Measurements from ENCODE around the gene PEX11G.
"Not testable (repeated sequence)": the region's sequence is repeated elsewhere in the genome, so short reads cannot be mapped to it uniquely, and the experiment has no call there.

The PEX11G gene

DNA sequence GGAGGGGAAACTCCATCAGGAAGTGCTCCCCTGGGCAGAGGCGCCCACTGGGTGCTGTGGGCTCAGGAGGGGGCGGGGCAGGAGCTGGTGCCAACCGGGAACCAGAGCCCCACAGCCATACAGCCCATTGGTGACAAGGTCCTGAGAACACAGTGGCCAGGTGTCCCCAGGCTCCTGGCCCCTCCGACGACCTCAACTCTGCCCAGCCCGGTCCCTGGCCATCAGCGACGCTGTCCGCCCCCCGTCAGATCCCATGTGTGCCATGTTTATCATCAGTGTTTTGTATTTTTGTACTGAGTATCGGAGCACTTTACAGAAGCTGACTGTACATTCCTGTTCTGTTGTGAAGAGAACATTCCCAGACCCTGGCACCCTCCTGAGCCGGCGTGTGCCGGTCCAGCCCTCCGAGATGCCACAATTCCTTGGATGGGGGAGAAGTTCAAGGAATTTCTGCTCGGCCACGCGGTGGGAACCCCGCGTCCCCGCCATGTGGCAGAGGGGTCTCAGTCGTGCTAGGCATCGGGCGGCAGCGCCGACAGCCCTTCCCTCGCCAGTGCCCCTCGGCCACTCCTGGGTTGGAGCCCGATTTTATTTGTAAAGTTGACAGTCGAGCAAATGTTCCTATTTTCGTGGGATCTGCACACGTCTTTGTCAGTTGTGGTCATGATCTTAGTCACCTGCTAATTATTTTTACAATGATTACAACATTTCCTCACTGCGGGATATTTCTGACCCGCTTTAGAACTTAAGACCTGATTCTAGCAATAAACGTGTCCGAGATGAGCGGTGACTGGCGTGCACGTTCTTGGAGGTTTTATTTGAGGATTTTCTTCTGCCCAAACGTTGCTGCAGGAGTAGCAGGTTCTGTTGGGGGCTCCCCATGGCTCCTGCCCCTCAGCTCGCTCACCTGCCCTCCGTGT is 16.9 kb downstream of the PEX11G start:
- DNase-seq (ENCODE audit: low read depth, low spot score), result no peak
- H3K4me3 ChIP-seq (ENCODE audit: low read length), result no peak overlapping the region

DNA sequence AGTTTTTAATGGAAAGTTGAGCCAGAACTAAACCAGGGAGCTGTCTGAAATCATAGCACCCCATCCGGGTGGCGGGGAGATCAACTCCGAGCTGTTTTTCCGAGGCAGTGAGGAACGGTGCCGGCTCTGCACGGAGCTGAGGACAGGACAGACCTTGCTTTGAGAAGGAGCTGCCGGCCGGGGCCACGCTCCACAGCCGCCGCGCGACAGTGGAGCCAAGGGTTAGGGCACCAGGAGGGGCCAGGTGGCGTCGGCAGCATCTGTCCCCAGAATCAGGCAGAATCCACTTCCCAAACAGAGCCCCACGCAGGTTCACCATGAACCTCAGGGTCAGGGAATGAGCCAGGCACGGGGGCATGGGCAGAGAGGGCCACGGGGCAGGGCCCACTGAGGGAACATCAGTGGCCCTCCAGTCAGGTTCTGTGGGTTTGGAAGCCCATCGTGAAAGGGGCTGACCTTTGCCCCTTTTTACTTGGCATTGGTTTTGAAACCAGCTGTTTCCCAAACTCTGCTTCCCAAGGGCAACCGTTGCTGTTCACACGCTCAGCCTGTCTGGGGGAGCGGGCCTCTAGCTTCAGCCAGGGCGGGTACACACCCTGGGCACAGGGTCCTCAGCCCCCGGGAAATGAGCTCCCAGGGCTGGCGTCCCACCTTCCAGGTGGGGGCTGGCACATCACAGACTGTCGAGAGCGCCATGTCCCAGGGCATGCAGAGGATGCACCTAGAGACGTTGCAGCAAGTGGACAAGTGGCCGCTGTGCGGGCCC is 18.1 kb downstream of the PEX11G start:
- no peak for DNase-seq (ENCODE audit: low read depth, low spot score)
- no peak overlapping the region for H3K4me3 ChIP-seq (ENCODE audit: low read length)

DNA sequence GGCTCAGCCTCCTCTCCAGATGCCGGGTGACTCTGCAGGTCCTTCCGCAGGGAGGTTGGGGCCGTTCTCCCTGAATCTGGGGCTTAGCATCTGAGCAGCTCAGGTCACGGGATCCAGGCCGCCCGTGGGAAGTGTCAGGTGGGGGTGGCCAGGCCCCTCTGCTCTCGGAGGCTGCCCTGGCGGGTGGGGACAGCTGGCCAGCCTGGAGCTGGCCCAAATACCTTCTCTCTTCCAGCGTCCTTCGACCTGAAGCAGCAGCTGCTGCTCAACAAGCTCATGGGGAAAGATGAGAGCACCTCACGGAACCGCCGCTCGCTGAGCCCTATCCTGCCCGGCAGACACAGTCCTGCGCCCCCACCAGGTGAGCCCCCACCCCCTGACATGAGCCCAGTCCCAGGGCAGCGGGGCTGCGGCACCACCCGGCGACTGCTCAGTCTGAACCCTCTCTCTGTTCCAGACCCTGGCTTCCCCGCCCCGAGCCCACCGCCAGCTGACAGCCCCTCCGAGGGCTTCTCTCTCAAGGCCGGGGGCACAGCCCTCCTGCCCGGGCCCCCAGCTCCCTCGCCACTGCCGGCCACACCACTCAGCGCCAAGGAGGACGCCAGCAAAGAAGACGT is 19.1 kb downstream of the PEX11G start:
- DNase-seq (ENCODE audit: low read depth, low spot score), result no peak
- no peak overlapping the region for H3K4me3 ChIP-seq (ENCODE audit: low read length)

DNA sequence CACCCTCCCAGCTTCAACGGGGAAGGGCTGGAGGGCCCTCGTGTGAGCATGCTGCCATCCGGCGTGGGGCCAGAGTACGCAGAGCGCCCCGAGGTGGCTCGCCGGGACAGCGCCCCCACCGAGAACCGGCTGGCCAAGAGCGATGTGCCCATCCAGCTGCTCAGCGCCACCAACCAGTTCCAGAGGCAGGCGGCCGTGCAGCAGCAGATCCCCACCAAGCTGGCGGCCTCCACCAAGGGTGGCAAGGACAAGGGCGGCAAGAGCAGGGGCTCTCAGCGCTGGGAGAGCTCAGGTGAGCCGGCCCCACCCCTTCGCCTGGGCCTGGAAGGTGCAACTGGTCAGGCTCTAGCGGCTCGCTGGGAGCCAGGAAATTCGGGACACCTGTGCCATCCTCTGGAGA is 20.0 kb downstream of the PEX11G start:
- no peak overlapping the region for H3K4me3 ChIP-seq (ENCODE audit: low read length)
- no peak for DNase-seq (ENCODE audit: low read depth, low spot score)

DNA sequence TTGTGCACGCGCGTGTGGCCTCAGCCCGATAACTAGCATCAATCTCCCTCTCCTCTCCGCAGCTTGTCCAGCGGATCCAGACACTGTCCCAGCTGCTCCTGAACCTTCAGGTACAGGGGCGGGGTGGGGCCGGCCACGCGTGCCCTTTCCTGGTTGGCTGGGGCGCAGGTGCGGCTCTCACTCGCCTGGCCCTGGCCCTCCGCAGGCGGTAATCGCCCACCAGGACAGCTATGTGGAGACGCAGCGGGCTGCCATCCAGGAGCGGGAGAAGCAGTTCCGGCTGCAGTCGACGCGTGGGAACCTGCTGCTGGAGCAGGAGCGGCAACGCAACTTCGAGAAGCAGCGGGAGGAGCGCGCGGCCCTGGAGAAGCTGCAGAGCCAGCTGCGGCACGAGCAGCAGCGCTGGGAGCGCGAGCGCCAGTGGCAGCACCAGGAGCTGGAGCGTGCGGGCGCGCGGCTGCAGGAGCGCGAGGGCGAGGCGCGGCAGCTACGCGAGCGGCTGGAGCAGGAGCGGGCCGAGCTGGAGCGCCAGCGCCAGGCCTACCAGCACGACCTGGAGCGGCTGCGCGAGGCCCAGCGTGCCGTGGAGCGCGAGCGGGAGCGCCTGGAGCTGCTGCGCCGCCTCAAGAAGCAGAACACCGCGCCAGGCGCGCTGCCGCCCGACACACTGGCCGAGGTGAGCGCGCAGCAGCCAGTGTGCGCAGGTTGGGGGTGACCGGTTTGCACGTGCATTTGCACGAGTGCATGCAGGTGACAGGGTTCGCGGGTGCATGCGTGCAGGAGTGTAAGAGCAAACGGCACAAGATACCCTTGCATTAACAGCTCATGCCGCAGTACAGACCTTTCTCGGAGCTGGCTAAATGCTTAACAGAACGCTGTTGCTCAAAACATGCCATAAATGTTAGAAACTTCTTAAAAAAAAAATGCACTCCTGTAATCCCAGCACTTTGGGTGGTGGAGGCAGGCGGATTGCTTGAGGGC is 21.5 kb downstream of the PEX11G start:
- H3K4me3 ChIP-seq (ENCODE audit: low read length), result no peak overlapping the region
- DNase-seq (ENCODE audit: low read depth, low spot score), result no peak

DNA sequence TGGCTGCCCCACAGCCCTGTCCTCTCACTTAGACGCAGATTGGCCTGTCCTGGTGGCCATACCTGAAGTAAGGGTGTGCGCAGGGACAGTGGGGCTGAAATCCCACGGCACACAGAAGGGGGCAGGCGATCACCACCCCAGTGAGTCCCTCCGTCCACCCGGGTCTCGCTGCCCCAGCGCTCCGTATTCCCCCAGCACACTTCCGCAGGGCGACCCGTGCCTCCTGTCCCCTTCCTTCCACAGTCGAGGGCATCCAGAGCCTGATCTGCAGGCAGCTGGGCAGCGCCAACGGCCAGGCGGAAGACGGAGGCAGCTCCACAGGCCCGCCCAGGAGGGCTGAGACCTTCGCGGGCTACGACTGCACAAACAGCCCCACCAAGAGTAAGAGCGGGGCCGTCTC is 25.3 kb downstream of the PEX11G start:
- no peak for DNase-seq (ENCODE audit: low read depth, low spot score)
- no peak overlapping the region for H3K4me3 ChIP-seq (ENCODE audit: low read length)

DNA sequence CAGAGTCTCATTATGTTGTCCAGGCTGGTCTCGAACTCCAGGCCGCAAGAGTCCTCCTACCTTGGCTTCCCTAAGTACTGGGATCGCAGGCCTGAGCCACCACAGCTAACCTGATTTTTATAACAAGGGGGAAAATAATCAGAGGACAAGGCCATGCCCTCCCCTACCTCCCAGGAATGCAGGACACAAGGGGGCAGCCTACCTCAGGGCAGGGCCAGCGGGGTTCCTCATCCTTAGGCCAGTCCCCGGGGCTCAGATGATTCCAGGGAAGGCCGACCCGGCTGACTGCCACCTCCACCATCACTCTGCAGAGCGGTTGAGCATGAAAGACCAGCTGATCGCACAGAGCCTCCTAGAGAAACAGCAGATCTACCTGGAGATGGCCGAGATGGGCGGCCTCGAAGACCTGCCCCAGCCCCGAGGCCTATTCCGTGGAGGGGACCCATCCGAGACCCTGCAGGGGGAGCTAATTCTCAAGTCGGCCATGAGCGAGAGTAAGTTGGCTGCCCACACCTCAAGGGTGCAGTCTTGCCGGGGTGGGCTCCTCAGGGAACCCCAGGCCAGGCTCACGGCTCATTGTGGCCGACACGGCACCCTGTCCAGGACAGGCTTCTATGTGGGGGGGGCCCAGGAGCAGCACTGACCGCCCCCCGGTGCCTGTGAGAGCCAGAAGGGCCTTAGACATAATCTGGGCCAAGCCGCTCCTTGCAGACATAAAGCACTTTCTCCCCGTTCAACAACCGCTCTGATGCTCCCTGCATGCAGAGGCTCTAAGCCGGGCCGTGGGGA is 26.8 kb downstream of the PEX11G start:
- DNase-seq (ENCODE audit: low read depth, low spot score), result no peak
- no peak overlapping the region for H3K4me3 ChIP-seq (ENCODE audit: low read length)

DNA sequence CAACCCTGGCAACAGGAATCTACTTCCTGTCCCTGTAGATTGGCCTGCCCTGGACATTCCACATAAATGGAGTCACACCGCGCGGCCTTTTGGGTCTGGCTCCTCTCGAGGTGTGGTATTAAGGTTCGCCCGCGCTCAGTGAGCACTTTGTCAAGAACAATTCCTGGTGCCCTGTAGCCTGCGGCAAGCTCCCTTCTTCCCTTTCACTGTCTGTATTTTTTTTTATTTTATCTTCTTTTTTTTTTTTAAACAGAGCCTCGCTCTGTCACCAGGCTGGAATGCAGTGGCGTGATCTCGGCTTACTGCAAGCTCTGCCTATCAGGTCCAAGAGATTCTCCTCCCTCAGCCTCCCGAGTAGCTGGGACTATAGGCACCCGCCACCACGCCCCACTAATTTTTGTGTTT is 28.3 kb downstream of the PEX11G start:
- no peak for DNase-seq (ENCODE audit: low read depth, low spot score)
- no peak overlapping the region for H3K4me3 ChIP-seq (ENCODE audit: low read length)

DNA sequence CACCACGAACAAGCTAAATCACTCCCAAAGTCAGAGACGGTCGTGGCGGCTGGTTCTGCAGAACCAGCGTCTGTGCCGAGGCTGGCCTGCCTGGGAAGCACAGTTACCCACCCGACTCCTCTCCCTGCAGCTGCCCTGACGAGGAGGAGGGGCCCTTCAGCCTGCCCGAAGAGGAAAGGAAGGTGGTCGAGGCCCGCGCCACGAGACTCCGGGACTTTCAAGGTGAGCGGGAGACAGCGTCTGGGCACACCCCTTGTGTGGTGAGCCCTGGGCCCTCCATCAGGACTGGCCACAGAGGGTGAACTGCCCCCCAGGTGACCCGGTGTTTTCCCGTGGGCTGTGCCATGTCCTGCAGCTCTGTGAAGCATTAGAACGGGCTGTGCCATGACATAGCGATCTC is 29.1 kb downstream of the PEX11G start:
- H3K4me3 ChIP-seq (ENCODE audit: low read length), result no peak overlapping the region
- DNase-seq (ENCODE audit: low read depth, low spot score), result no peak

DNA sequence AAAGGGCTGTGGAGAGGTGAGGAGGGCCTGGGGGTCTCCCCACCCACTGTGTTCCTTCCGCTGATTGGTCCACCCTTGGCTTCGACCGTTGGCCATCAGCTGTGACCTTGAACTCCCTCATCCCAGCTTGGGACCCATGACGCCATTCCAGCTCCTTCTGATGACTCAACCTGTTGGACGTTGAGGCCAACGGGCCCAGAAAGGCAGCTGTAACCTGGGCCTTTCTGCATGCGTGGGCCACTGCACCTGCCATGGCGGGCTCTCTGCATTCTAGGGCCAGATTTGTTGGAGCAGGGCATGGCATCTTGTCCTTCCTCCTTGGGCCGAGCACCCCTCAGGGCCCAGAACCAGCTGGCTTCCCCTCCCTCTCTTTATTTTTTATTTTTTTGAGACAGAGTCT is 30.2 kb downstream of the PEX11G start:
- no peak overlapping the region for H3K4me3 ChIP-seq (ENCODE audit: low read length)
- DNase-seq (ENCODE audit: low read depth, low spot score), result no peak

DNA sequence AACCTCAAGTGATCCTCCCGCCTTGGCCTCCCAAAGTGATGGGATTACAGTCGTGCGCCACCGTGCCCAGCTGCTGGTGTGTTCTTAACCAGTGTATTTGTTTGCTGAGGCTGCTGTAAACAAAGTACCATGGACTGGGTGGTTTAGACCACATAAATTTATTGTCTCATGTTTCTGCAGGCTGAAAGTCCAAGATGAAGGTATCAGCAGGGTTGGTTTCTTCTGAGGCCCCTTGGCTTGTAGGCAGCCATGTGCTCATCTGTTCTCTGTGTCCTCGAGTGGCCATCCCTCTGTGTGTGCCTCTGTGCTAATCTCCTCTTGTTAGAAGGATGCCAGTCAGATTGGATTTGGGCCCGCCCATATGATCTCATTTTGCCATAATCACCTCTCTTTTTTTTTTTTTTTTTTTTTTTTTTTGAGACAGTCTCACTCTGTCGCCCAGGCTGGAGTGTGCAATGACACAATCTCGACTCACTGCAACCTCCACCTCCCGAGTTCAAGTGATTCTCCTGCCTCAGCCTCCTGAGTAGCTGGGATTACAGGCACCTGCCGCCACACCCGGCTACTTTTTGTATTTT is 31.8 kb downstream of the PEX11G start:
- no peak for DNase-seq (ENCODE audit: low read depth, low spot score)
- H3K4me3 ChIP-seq (ENCODE audit: low read length), result no peak overlapping the region

DNA sequence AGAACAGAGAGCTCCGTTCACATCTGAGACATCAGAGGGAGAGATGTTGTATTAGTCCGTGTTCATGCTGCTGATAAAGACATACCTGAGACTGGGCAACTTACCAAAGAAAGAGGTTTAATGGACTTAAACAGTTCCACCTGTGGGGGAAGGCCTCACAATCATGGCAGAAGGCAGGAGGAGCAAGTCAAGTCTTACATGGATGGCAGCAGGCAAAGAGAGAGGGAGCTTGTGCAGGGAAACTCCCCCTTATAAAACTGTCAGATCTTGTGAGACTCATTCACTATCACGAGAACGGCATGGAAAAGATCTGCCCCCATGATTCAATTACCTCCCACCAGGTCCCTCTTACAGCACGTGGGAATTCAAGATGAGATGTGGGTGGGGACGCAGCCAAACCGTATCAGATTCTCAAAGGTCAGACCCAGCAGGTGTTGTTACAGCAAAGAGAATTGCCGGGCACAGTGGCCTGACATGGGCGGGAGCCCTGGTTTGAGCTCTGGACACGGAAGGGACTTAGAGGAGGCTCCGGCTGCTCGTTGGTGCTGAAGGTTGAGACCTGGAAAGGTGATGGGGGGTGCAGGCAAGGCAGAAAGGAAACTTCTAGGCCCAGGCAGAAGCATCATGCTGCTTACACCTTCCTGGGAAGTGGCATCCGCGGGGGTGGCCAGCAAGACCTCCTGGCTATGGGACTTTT is 33.1 kb downstream of the PEX11G start:
- no peak overlapping the region for H3K4me3 ChIP-seq (ENCODE audit: low read length)
- no peak for DNase-seq (ENCODE audit: low read depth, low spot score)

DNA sequence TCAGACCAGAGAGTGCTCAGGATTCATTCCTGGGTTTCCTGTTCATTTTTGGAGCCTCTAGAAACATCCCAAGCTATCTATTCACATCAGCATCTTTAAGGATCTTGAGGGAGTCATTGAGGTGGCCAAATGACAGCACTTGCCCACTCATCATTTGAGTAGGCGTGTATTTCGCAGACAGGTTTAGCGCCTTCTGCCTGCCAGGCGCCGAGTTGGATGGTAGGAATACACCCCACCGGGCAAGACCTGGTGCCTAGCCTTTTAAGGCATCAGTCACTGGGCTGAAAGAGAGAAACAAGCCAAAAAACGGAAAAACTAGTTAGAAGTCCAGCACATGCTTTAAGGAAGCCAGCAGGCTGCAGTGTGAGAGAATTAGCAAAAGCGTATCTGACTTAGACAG is 33.8 kb downstream of the PEX11G start:
- DNase-seq (ENCODE audit: low read depth, low spot score), result no peak
- H3K4me3 ChIP-seq (ENCODE audit: low read length), result no peak overlapping the region

DNA sequence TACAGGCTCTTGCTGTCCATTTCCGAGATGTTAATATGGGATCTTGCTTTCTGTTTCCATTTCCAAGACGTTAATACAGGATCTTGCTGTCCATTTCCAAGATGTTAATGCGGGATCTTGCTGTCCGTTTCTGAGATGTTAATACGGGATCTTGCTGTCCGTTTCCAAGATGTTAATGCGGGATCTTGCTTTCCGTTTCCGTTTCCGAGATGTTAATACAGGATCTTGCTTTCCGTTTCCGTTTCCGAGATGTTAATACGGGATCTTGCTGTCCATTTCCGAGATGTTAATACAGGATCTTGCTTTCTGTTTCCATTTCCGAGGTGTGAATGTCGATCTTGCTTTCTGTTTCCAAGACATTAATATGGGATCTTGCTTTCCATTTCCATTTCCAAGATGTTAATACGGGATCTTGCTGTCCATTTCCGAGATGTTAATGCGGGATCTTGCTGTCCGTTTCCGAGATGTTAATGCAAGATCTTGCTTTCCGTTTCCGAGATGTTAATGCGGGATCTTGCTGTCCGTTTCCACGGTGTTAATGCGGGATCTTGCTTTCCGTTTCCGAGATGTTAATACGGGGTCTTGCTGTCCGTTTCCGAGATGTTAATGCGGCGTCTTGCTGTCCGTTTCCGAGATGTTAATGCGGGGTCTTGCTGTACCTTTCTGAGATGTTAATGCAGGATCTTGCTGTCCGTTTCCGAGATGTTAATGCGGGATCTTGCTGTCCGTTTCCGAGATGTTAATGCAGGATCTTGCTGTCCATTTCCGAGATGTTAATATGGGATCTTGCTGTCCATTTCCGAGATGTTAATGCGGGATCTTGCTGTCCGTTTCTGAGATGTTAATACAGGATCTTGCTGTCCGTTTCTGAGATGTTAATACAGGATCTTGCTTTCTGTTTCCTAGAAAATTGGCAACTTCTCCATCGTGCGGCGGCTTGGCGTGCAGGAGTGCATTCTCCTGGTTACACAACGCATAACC is 38.3 kb downstream of the PEX11G start:
- peak; percentile 55 for DNase-seq (ENCODE audit: low read depth, low spot score)
- no peak overlapping the region for H3K4me3 ChIP-seq (ENCODE audit: low read length)

DNA sequence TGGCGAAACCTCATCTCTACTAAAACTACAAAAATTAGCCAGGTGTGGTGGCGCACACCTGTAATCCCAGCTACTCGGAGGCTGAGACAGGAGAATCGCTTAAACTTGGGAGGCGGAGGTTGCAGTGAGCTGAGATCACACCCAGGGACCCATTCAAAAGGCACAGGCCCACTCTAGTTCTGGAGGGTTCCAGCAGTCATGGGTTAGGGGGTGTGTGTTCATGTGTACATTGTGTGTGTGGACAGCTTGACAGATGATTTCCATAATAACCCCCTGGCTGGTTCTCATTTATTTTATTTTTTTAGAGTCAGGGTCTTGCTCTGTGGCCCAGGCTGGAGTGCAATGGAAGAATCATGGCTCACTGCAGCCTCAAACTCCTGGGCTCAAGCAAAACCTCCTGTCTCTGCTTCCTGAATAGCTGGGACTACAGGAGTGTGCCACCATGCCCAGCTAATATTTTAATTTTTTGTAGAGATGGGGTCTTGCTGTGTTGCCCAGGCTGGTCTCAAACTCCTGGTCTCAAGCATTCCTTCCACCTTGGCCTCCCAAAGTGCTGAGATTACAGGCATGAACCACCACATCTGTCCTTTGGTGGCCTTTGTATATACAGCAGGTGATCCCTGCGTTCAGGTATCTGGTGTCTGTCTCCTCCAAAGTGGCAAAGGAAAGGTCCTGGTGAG is 39.3 kb downstream of the PEX11G start:
- H3K4me3 ChIP-seq (ENCODE audit: low read length); DNase-seq (ENCODE audit: low read depth, low spot score): not testable (repeated sequence)

DNA sequence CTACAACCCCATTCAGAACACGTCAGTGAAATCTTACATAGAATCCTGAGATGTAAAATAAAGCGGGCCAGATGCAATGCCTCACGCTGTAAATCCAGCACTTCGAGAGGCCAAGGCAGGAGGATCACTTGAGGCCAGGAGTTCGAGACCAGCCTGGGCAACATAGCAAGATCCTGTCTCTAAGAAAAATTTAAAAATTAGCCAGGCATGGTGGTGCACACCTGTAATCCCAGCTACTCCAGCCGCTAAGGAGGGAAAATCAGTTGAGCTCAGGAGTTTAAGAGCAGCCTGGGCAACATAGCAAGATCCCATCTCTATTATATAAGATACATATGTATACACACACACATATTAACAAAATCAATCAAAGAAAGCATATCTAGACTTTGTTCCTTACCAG is 41.2 kb downstream of the PEX11G start:
- DNase-seq (ENCODE audit: low read depth, low spot score), result no peak
- H3K4me3 ChIP-seq (ENCODE audit: low read length), result no peak overlapping the region
